Left ventricle myocardium inferior (tissue), 1 donor: Measurements from ENCODE around the gene PCOLCE2. TPM values are rescaled to one million over a fixed set of nuclear protein-coding genes. Genes with fewer than 3 reads are reported as not detected.

Source experiments
- DNase-seq: peaks from one replicate; pipeline ENCODE4 v3.0.0-alpha.2; 2020
- H3K27ac ChIP-seq: fragments of 200-600 bp; replicated peaks from 2 replicates; pipeline ENCODE4 v1.8.0; 2021
- H3K27me3 ChIP-seq: fragments of 200-600 bp; 2 replicates; pipeline ENCODE4 v1.8.0; 2021; ENCODE audit warnings: low read depth
- H3K36me3 ChIP-seq: fragments of 200-600 bp; 2 replicates; pipeline ENCODE4 v1.8.0; 2021
- H3K4me1 ChIP-seq: fragments of 200-600 bp; 2 replicates; pipeline ENCODE4 v1.8.0; 2021
- H3K4me3 ChIP-seq: fragments of 200-600 bp; 2 replicates; pipeline ENCODE4 v1.8.0; 2021; ENCODE audit warnings: mild to moderate bottlenecking, moderate library complexity
- H3K9me3 ChIP-seq: fragments of 200-600 bp; replicated peaks from 2 replicates; pipeline ENCODE4 v1.8.0; 2021
- CTCF ChIP-seq: fragments of 200-600 bp; IDR thresholded peaks from 2 replicates; pipeline ENCODE4 v1.8.0; 2021; ENCODE audit warnings: antibody characterized with exemption, mild to moderate bottlenecking, borderline replicate concordance
- intact Hi-C: fragments of 100-400 bp; cut with micrococcal nuclease; formaldehyde crosslinking; loops from one replicate; pipeline ENCODE4 v1.11.0; 2022
- total RNA-seq: library from RNA; stranded (reverse); fragmentation: NEBNext Ultra II Directional; extraction: Animal tissue kit (Norgen Biotek cat#: 25700); gene quantifications from one replicate; pipeline ENCODE4 v1.2.1, GENCODE V29; 2021
- donor health status: DM: no; HTN: yes; CAD: no; lungs with severe emphysema.

Gene PCOLCE2
- total RNA-seq, 1 donor from 2014 or later, result 74.3 TPM

GRCh38 chr3:142794508-142794907 lies 94.4 kb downstream of the PCOLCE2 start:
- H3K4me3 ChIP-seq, result no peak overlapping the region
- no peak for TF ChIP-seq CTCF
- H3K36me3 ChIP-seq, result no peaks in the 10 kb centered on the region
- intact Hi-C loops, result no loop called here
- H3K27ac ChIP-seq, result no peak overlapping the region
- peaks cover 6% of the 10 kb centered on the region for H3K4me1 ChIP-seq
- DNase-seq, result no peak
- no peaks in the 10 kb centered on the region for H3K9me3 ChIP-seq
- H3K27me3 ChIP-seq, result no peaks in the 10 kb centered on the region

GRCh38 chr3:142787719-142788118 lies 101.2 kb downstream of the PCOLCE2 start:
- Histone ChIP-seq H3K4me1 (no peaks in the 10 kb centered on the region), H3K27ac (no peak overlapping the region), H3K27me3 (no peaks in the 10 kb centered on the region), H3K36me3 (peaks cover 14% of the 10 kb centered on the region), H3K4me3 (no peak overlapping the region), H3K9me3 (no peaks in the 10 kb centered on the region)
- DNase-seq, result no peak
- TF ChIP-seq CTCF, result no peak
- intact Hi-C loops, result no loop called here

GRCh38 chr3:142785996-142786395 lies 102.9 kb downstream of the PCOLCE2 start:
- DNase-seq, result no peak
- TF ChIP-seq CTCF, result no peak
- no peak overlapping the region for H3K4me3 ChIP-seq
- no peaks in the 10 kb centered on the region for H3K9me3 ChIP-seq
- intact Hi-C loops, result no loop called here
- no peaks in the 10 kb centered on the region for H3K4me1 ChIP-seq
- H3K36me3 ChIP-seq, result peaks cover 20% of the 10 kb centered on the region
- no peak overlapping the region for H3K27ac ChIP-seq
- H3K27me3 ChIP-seq, result no peaks in the 10 kb centered on the region

- Histone ChIP-seq H3K27me3 (no peaks in the 10 kb centered on the region), H3K27ac (no peak overlapping the region), H3K4me1 (no peaks in the 10 kb centered on the region), H3K36me3 (peaks cover 20% of the 10 kb centered on the region), H3K9me3 (no peaks in the 10 kb centered on the region), H3K4me3 (no peak overlapping the region)
- TF ChIP-seq CTCF, result no peak
- DNase-seq, result no peak
- intact Hi-C loops, result no loop called here
Measured at GRCh38 chr3:142784228-142784627, 104.7 kb downstream of the PCOLCE2 start.

- Histone ChIP-seq H3K36me3 (peaks cover 23% of the 10 kb centered on the region), H3K4me1 (no peaks in the 10 kb centered on the region), H3K27ac (no peak overlapping the region), H3K27me3 (no peaks in the 10 kb centered on the region), H3K9me3 (no peaks in the 10 kb centered on the region), H3K4me3 (no peak overlapping the region)
- intact Hi-C loops, result no loop called here
- no peak for TF ChIP-seq CTCF
- no peak for DNase-seq
Measured at GRCh38 chr3:142782616-142783015, 106.3 kb downstream of the PCOLCE2 start.

- intact Hi-C loops, result no loop called here
- H3K4me1 ChIP-seq, result no peaks in the 10 kb centered on the region
- TF ChIP-seq CTCF, result no peak
- no peak overlapping the region for H3K4me3 ChIP-seq
- H3K27ac ChIP-seq, result no peak overlapping the region
- H3K9me3 ChIP-seq, result no peaks in the 10 kb centered on the region
- no peak for DNase-seq
- no peaks in the 10 kb centered on the region for H3K27me3 ChIP-seq
- peaks cover 18% of the 10 kb centered on the region for H3K36me3 ChIP-seq
Measured at GRCh38 chr3:142779591-142779990, 109.3 kb downstream of the PCOLCE2 start.
